ENCODE results near the gene STX11. TPM values are rescaled to one million over a fixed set of nuclear protein-coding genes. Genes with fewer than 3 reads are reported as not detected.

STX11 gene
- total RNA-seq, 1 experiment from 2014 or later = 1.3 TPM

- TF ChIP-seq CTCF (IDR thresholded peaks at IDR 0.05; ENCODE audit: insufficient read depth in 1 of 2, low read depth in 1 of 2, low read length in 1 of 2, severe bottlenecking in 1 of 2, unreplicated experiment in 1 of 2) = no peak
Observed at GRCh38 chr6:144232832-144233230, 82.5 kb downstream of the STX11 start.

GRCh38 chr6:144234399-144234798 lies 84.1 kb downstream of the STX11 start:
- Histone ChIP-seq H3K4me1 (no peaks in the 10 kb centered on the region; the same call in none of the 2 replicates), H3K9me3 (no peaks in the 10 kb centered on the region), H3K27me3 (replicated peaks; ENCODE audit: control insufficient read depth, insufficient read depth, low read length) (no peaks in the 10 kb centered on the region), H3K4me3 (ENCODE audit: low read depth, low read length) (no peak overlapping the region), H3K36me3 (ENCODE audit: control insufficient read depth, insufficient read depth, low read length) (no peaks in the 10 kb centered on the region)
- intact Hi-C loops (cut with micrococcal nuclease; ENCODE audit: unreplicated experiment) = loop anchor here (5.0 kb wide), 1 partner anchor 118 kb away; no protein-coding TSS in a partner anchor
- TF ChIP-seq CTCF (IDR thresholded peaks at IDR 0.05; ENCODE audit: insufficient read depth in 1 of 2, low read depth in 1 of 2, low read length in 1 of 2, severe bottlenecking in 1 of 2, unreplicated experiment in 1 of 2) = no peak
- Mint-ChIP-seq H3K27ac (ENCODE audit: unreplicated experiment) (no peak overlapping the region), H3K27me3 (ENCODE audit: insufficient read depth, unreplicated experiment) (no peaks in the 10 kb centered on the region), H3K4me1 (ENCODE audit: low read depth, unreplicated experiment) (peaks cover under 1% of the 10 kb centered on the region), H3K4me3 (ENCODE audit: unreplicated experiment) (no peak overlapping the region), H3K9me3 (ENCODE audit: unreplicated experiment) (peaks cover 10% of the 10 kb centered on the region), H3K36me3 (ENCODE audit: insufficient read depth, unreplicated experiment) (no peaks in the 10 kb centered on the region)
- ChIA-PET POLR2A (no interaction called here), CTCF (no interaction called here)
- BruUV-seq (replicated peaks) = no TSS peak
- no peak for DNase-seq

More at GRCh38 chr6:144232832-144233230, 82.5 kb downstream of the STX11 start:
- POLR2A ChIA-PET = no interaction called here
- DNase-seq = no peak
- Mint-ChIP-seq H3K36me3 (ENCODE audit: insufficient read depth, unreplicated experiment) (no peaks in the 10 kb centered on the region), H3K4me1 (ENCODE audit: low read depth, unreplicated experiment) (peaks cover 7% of the 10 kb centered on the region), H3K4me3 (ENCODE audit: unreplicated experiment) (no peak overlapping the region), H3K27ac (ENCODE audit: unreplicated experiment) (no peak overlapping the region), H3K27me3 (ENCODE audit: insufficient read depth, unreplicated experiment) (no peaks in the 10 kb centered on the region), H3K9me3 (ENCODE audit: unreplicated experiment) (peaks cover 10% of the 10 kb centered on the region)
- no peaks in the 10 kb centered on the region for H3K36me3 ChIP-seq (ENCODE audit: control insufficient read depth, insufficient read depth, low read length)
- H3K4me3 ChIP-seq (ENCODE audit: low read depth, low read length) = no peak overlapping the region
- BruUV-seq (replicated peaks) = no TSS peak
- CTCF ChIA-PET = no interaction called here
- intact Hi-C loops (cut with micrococcal nuclease; ENCODE audit: unreplicated experiment) = loop anchor here (5.0 kb wide), 1 partner anchor 119 kb away; no protein-coding TSS in a partner anchor
- no peaks in the 10 kb centered on the region for H3K27me3 ChIP-seq (replicated peaks; ENCODE audit: control insufficient read depth, insufficient read depth, low read length)
- no peaks in the 10 kb centered on the region for H3K9me3 ChIP-seq
- H3K4me1 ChIP-seq = no peaks in the 10 kb centered on the region; the same call in none of the 2 replicates

- DNase-seq = no peak
- no peak overlapping the region for H3K27ac Mint-ChIP-seq (ENCODE audit: unreplicated experiment)
- Histone ChIP-seq H3K27me3 (replicated peaks; ENCODE audit: control insufficient read depth, insufficient read depth, low read length) (no peaks in the 10 kb centered on the region), H3K4me1 (no peaks in the 10 kb centered on the region; the same call in none of the 2 replicates), H3K9me3 (no peaks in the 10 kb centered on the region), H3K36me3 (ENCODE audit: control insufficient read depth, insufficient read depth, low read length) (no peaks in the 10 kb centered on the region), H3K4me3 (ENCODE audit: low read depth, low read length) (no peak overlapping the region)
- H3K9me3 Mint-ChIP-seq (ENCODE audit: unreplicated experiment) = peaks cover 10% of the 10 kb centered on the region
- POLR2A ChIA-PET = no interaction called here
- CTCF ChIA-PET = no interaction called here
- no peak overlapping the region for H3K4me3 Mint-ChIP-seq (ENCODE audit: unreplicated experiment)
- H3K36me3 Mint-ChIP-seq (ENCODE audit: insufficient read depth, unreplicated experiment) = no peaks in the 10 kb centered on the region
- no peak for TF ChIP-seq CTCF (IDR thresholded peaks at IDR 0.05; ENCODE audit: insufficient read depth in 1 of 2, low read depth in 1 of 2, low read length in 1 of 2, severe bottlenecking in 1 of 2, unreplicated experiment in 1 of 2)
- H3K4me1 Mint-ChIP-seq (ENCODE audit: low read depth, unreplicated experiment) = no peaks in the 10 kb centered on the region
- no peaks in the 10 kb centered on the region for H3K27me3 Mint-ChIP-seq (ENCODE audit: insufficient read depth, unreplicated experiment)
- BruUV-seq (replicated peaks) = no TSS peak
- intact Hi-C loops (cut with micrococcal nuclease; ENCODE audit: unreplicated experiment) = loop anchor here (5.0 kb wide), 1 partner anchor 117 kb away; no protein-coding TSS in a partner anchor
Observed at GRCh38 chr6:144234935-144235334, 84.6 kb downstream of the STX11 start.

Other genes starting within 250 kb of the STX11 start
- gene PLAGL1, start 142.3 kb upstream of the STX11 start, total RNA-seq (2022) = 0.65 and 0.70 TPM in 2 replicates
- 84.6 and 95.4 TPM in 2 replicates for gene SF3B5, start 54.9 kb upstream of the STX11 start, total RNA-seq (2022)
- 216 and 233 TPM in 2 replicates for gene UTRN, start 134.8 kb downstream of the STX11 start, total RNA-seq (2022)

Data from Caco-2 (cell line).